SK-N-SH (cell line): ENCODE data around the gene DACH1. TPM values are rescaled to one million over a fixed set of nuclear protein-coding genes. Genes with fewer than 3 reads are reported as not detected.

Source experiments
- CTCF ChIA-PET: fragments of 300-600, 350-600 bp; formaldehyde crosslinking; extraction: SDS; loops from one replicate; lab custom pipeline; 2021; lab: Yijun Ruan, JAX
- POLR2A ChIA-PET: fragments of 350-600 bp; sonication (Branson Sonifier 250); formaldehyde crosslinking; extraction: SDS; loops from one replicate; lab custom pipeline; 2020; ENCODE audit warnings: antibody characterized with exemption, inconsistent platforms; lab: Yijun Ruan, JAX
- DNase-seq: peaks from one replicate; pipeline ENCODE4 v3.0.0; 2012
- H2AFZ ChIP-seq: fragments of 200-600 bp; sonication (generic); 2 replicates; pipeline ENCODE4 v1.8.1; 2016; ENCODE audit warnings: antibody characterized with exemption, mild to moderate bottlenecking, low read depth
- H3F3A ChIP-seq: fragments of 200-600 bp; sonication (generic); replicated peaks from 2 replicates; pipeline ENCODE3; 2016; ENCODE audit warnings: antibody characterized with exemption, mild to moderate bottlenecking; ENCODE audit not compliant: insufficient read depth
- H3K27ac ChIP-seq, 2 experiments: fragments of 200-500 bp in 1 of 2; fragments of 200-600 bp in 1 of 2; sonication (Bioruptor generic) in 1 of 2; sonication (generic), shearing (Covaris generic) in 1 of 2; 2 replicates each; pipeline versions ENCODE4 v1.5.1 to v1.6.1; 2014 to 2016; ENCODE audit warnings: low read depth in 2 of 2, inconsistent platforms in 1 of 2, low read length in 1 of 2, mild to moderate bottlenecking in 1 of 2, mixed read lengths in 1 of 2
- H3K27me3 ChIP-seq: fragments of 200-600 bp; sonication (generic), shearing (Covaris generic); 2 replicates; pipeline ENCODE4 v1.6.1; 2016; ENCODE audit warnings: mixed run types; ENCODE audit not compliant: insufficient read depth
- H3K36me3 ChIP-seq, 2 experiments: fragments of 200-500 bp in 1 of 2; fragments of 200-600 bp in 1 of 2; sonication (Bioruptor generic) in 1 of 2; sonication (generic) in 1 of 2; replicated peaks in 1 of 2; 2 replicates each; pipeline versions ENCODE3 to v1.5.1; 2014 to 2016; ENCODE audit warnings: low read length in 1 of 2, mild to moderate bottlenecking in 1 of 2; ENCODE audit not compliant: insufficient read depth in 2 of 2, control insufficient read depth in 1 of 2
- H3K4me1 ChIP-seq, 2 experiments: fragments of 200-500 bp in 1 of 2; fragments of 200-600 bp in 1 of 2; sonication (Bioruptor generic) in 1 of 2; sonication (generic), shearing (Covaris generic) in 1 of 2; 2 replicates each; pipeline versions ENCODE4 v1.5.1 to v1.6.1; 2014 to 2016; ENCODE audit warnings: low read depth in 1 of 2, low read length in 1 of 2, mixed run types in 1 of 2; ENCODE audit not compliant: insufficient read depth in 2 of 2, control insufficient read depth in 1 of 2
- H3K4me2 ChIP-seq: fragments of 200-600 bp; sonication (generic), shearing (Covaris generic); 2 replicates; pipeline ENCODE4 v1.6.1; 2017; ENCODE audit warnings: mixed run types
- H3K4me3 ChIP-seq, 2 experiments: fragments of 200-500 bp in 1 of 2; fragments of 200-600 bp in 1 of 2; sonication (Bioruptor generic) in 1 of 2; sonication (generic), shearing (Covaris generic) in 1 of 2; 2 replicates each; pipeline versions ENCODE4 v1.5.1 to v1.8.1; 2014 to 2016; ENCODE audit warnings: low read depth in 2 of 2, inconsistent platforms in 1 of 2, low read length in 1 of 2, mild to moderate bottlenecking in 1 of 2, mixed read lengths in 1 of 2, moderate library complexity in 1 of 2
- H3K79me2 ChIP-seq: fragments of 200-600 bp; sonication (generic); 2 replicates; pipeline ENCODE4 v1.8.1; 2017; ENCODE audit warnings: mild to moderate bottlenecking; ENCODE audit not compliant: insufficient read depth
- H3K9ac ChIP-seq: fragments of 200-600 bp; sonication (generic); 2 replicates; pipeline ENCODE4 v1.6.1; 2017; ENCODE audit warnings: mixed run types
- H3K9me2 ChIP-seq: fragments of 200-600 bp; sonication (generic); 2 replicates; pipeline ENCODE4 v1.6.1; 2017; ENCODE audit warnings: mixed run types
- H3K9me3 ChIP-seq: fragments of 200-600 bp; sonication (generic); 2 replicates; pipeline ENCODE4 v1.6.1; 2017; ENCODE audit warnings: mixed run types, mild to moderate bottlenecking, moderate library complexity
- H4K20me1 ChIP-seq: fragments of 200-600 bp; sonication (generic); 2 replicates; pipeline ENCODE4 v1.6.1; 2017; ENCODE audit warnings: mild to moderate bottlenecking, mixed run types; ENCODE audit not compliant: insufficient read depth
- CHD2 ChIP-seq: fragments of 150-350 bp; IDR thresholded peaks from 2 replicates; pipeline ENCODE4 v1.6.1; 2018; ENCODE audit warnings: low read length; ENCODE audit not compliant: partially characterized antibody
- ELF1 ChIP-seq: IDR thresholded peaks from 2 replicates; pipeline ENCODE4 v1.4.0; 2012
- FOXJ3 ChIP-seq: sonication (generic); formaldehyde crosslinking; IDR thresholded peaks from 2 replicates; pipeline ENCODE4 v1.5.1; 2020; ENCODE audit warnings: mild to moderate bottlenecking, missing genetic modification reagents
- GATA2 ChIP-seq: sonication (generic); formaldehyde crosslinking; IDR thresholded peaks from 2 replicates; pipeline ENCODE4 v1.5.0; 2020; ENCODE audit warnings: mild to moderate bottlenecking, missing genetic modification reagents
- MAX ChIP-seq: IDR thresholded peaks from 2 replicates; pipeline ENCODE4 v1.4.0; 2012; ENCODE audit warnings: low read depth
- MXI1 ChIP-seq: IDR thresholded peaks from 2 replicates; pipeline ENCODE4 v1.6.1; 2012; ENCODE audit warnings: mild to moderate bottlenecking, low read depth, low read length, improper control_type of control experiment
- RCOR1 ChIP-seq: fragments of 150-350 bp; IDR thresholded peaks from 2 replicates; pipeline ENCODE4 v1.6.1; 2017; ENCODE audit warnings: antibody characterized with exemption, low read length
- RFX5 ChIP-seq: IDR thresholded peaks from 2 replicates; pipeline ENCODE4 v1.6.1; 2012; ENCODE audit warnings: mild to moderate bottlenecking, improper control_type of control experiment, low read length
- RXRA ChIP-seq: IDR thresholded peaks from 2 replicates; pipeline ENCODE4 v1.4.0; 2012; ENCODE audit warnings: low read depth, mild to moderate bottlenecking, borderline replicate concordance
- SIN3A ChIP-seq: IDR thresholded peaks from 2 replicates; pipeline ENCODE4 v1.6.1; 2012; ENCODE audit warnings: low read depth, mild to moderate bottlenecking, low read length, moderate library complexity, borderline replicate concordance
- SMC3 ChIP-seq: IDR thresholded peaks from 2 replicates; pipeline ENCODE4 v1.6.1; 2012; ENCODE audit warnings: low read depth, low read length, improper control_type of control experiment
- TEAD4 ChIP-seq: IDR thresholded peaks from 2 replicates; pipeline ENCODE4 v1.4.0; 2012; ENCODE audit warnings: mild to moderate bottlenecking, borderline replicate concordance; ENCODE audit not compliant: insufficient read depth
- USF1 ChIP-seq: IDR thresholded peaks from 2 replicates; pipeline ENCODE4 v1.4.0; 2012; ENCODE audit warnings: low read depth, borderline replicate concordance
- USF2 ChIP-seq: fragments of 150-350 bp; IDR thresholded peaks from 2 replicates; pipeline ENCODE4 v1.6.1; 2017; ENCODE audit warnings: antibody characterized with exemption, low read length, low read depth, borderline replicate concordance
- WGBS: methylation state at CpG from one replicate; pipeline ENCODE4 v1.1.6; 2017; ENCODE audit warnings: low lambda C conversion rate; 5-methylcytosine and 5-hydroxymethylcytosine counted together
- polyA plus RNA-seq, 3 experiments: library from polyadenylated mRNA; depleted of rRNA; stranded (reverse); fragments of >200 nt; gene quantifications; 2 replicates each; pipeline ENCODE4 v1.2.3, GENCODE V29; 2012
- TF ChIP-seq, protein P1 (sequence below): IDR thresholded peaks from 2 replicates; pipeline ENCODE4 v1.4.0; 2012; ENCODE audit warnings: low read depth, borderline replicate concordance
- TF ChIP-seq, protein P2 (sequence below): fragments of 150-350 bp; IDR thresholded peaks from 2 replicates; pipeline ENCODE4 v1.6.1; 2016; ENCODE audit warnings: mild to moderate bottlenecking, low read depth, low read length
- TF ChIP-seq, protein P3 (sequence below): IDR thresholded peaks from 2 replicates; pipeline ENCODE4 v1.6.1; 2012; ENCODE audit warnings: mild to moderate bottlenecking, low read depth, low read length, moderate library complexity

Gene DACH1
- polyA plus RNA-seq, 1 of the 3 experiments (the other 2 are of a cell fraction) = 0.21 TPM

GRCh38 chr13:71681901-71682613 is 184.9 kb downstream of the DACH1 start:
- Histone ChIP-seq H3K4me3 (no peak overlapping the region), H3F3A (no peaks in the 10 kb centered on the region), H3K27ac (no peak overlapping the region), H3K27me3 (no peaks in the 10 kb centered on the region), H3K4me2 (no peak overlapping the region), H3K4me1 (no peaks in the 10 kb centered on the region), H3K9me2 (no peaks in the 10 kb centered on the region), H3K9me3 (no peaks in the 10 kb centered on the region), H4K20me1 (no peaks in the 10 kb centered on the region), H3K9ac (no peak overlapping the region)
- TF ChIP-seq SMC3 (no peak), CHD2 (no peak), GATA2 (CRISPR knock-in tag) (no peak), FOXJ3 (CRISPR knock-in tag) (no peak), USF2 (no peak), RFX5 (no peak), SIN3A (no peak), RXRA (no peak), TEAD4 (no peak), MAX (no peak), MXI1 (no peak), RCOR1 (no peak)
- TF ChIP-seq, all 33 proteins: peak for 0
- WGBS = 62% methylated on average over 6 of the region's 6 CpGs
- no peaks in the 10 kb centered on the region for H3K36me3 ChIP-seq
- H2AFZ ChIP-seq = no peak overlapping the region
- H3K79me2 ChIP-seq = no peaks in the 10 kb centered on the region
- ChIA-PET CTCF (no interaction called here), POLR2A (no interaction called here)
- no peak for DNase-seq

- Histone ChIP-seq H3K9me3 (no peaks in the 10 kb centered on the region), H3K27ac (no peak overlapping the region), H3F3A (no peaks in the 10 kb centered on the region), H3K79me2 (no peaks in the 10 kb centered on the region), H4K20me1 (no peaks in the 10 kb centered on the region), H3K9me2 (no peaks in the 10 kb centered on the region), H3K4me1 (no peaks in the 10 kb centered on the region; a peak in 1 of 4 replicates), H3K27me3 (no peaks in the 10 kb centered on the region), H3K9ac (no peak overlapping the region), H3K36me3 (no peaks in the 10 kb centered on the region), H3K4me3 (no peak overlapping the region), H2AFZ (no peak overlapping the region), H3K4me2 (no peak overlapping the region)
- ChIA-PET CTCF (no interaction called here), POLR2A (no interaction called here)
- 83% methylated on average over 2 of the region's 2 CpGs for WGBS
- no peak for DNase-seq
- TF ChIP-seq FOXJ3 (CRISPR knock-in tag) (no peak), RXRA (no peak), ELF1 (no peak), SMC3 (no peak), USF1 (no peak)
- TF ChIP-seq, protein P1, sequence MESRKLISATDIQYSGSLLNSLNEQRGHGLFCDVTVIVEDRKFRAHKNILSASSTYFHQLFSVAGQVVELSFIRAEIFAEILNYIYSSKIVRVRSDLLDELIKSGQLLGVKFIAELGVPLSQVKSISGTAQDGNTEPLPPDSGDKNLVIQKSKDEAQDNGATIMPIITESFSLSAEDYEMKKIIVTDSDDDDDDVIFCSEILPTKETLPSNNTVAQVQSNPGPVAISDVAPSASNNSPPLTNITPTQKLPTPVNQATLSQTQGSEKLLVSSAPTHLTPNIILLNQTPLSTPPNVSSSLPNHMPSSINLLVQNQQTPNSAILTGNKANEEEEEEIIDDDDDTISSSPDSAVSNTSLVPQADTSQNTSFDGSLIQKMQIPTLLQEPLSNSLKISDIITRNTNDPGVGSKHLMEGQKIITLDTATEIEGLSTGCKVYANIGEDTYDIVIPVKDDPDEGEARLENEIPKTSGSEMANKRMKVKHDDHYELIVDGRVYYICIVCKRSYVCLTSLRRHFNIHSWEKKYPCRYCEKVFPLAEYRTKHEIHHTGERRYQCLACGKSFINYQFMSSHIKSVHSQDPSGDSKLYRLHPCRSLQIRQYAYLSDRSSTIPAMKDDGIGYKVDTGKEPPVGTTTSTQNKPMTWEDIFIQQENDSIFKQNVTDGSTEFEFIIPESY = no peak
- TF ChIP-seq, protein P2, sequence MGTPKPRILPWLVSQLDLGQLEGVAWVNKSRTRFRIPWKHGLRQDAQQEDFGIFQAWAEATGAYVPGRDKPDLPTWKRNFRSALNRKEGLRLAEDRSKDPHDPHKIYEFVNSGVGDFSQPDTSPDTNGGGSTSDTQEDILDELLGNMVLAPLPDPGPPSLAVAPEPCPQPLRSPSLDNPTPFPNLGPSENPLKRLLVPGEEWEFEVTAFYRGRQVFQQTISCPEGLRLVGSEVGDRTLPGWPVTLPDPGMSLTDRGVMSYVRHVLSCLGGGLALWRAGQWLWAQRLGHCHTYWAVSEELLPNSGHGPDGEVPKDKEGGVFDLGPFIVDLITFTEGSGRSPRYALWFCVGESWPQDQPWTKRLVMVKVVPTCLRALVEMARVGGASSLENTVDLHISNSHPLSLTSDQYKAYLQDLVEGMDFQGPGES = no peak
- TF ChIP-seq, protein P3, sequence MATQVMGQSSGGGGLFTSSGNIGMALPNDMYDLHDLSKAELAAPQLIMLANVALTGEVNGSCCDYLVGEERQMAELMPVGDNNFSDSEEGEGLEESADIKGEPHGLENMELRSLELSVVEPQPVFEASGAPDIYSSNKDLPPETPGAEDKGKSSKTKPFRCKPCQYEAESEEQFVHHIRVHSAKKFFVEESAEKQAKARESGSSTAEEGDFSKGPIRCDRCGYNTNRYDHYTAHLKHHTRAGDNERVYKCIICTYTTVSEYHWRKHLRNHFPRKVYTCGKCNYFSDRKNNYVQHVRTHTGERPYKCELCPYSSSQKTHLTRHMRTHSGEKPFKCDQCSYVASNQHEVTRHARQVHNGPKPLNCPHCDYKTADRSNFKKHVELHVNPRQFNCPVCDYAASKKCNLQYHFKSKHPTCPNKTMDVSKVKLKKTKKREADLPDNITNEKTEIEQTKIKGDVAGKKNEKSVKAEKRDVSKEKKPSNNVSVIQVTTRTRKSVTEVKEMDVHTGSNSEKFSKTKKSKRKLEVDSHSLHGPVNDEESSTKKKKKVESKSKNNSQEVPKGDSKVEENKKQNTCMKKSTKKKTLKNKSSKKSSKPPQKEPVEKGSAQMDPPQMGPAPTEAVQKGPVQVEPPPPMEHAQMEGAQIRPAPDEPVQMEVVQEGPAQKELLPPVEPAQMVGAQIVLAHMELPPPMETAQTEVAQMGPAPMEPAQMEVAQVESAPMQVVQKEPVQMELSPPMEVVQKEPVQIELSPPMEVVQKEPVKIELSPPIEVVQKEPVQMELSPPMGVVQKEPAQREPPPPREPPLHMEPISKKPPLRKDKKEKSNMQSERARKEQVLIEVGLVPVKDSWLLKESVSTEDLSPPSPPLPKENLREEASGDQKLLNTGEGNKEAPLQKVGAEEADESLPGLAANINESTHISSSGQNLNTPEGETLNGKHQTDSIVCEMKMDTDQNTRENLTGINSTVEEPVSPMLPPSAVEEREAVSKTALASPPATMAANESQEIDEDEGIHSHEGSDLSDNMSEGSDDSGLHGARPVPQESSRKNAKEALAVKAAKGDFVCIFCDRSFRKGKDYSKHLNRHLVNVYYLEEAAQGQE = no peak
Measured at GRCh38 chr13:71677124-71677523, 189.9 kb downstream of the DACH1 start.
